ENCODE results near the gene FKBP1A. TPM values are rescaled to one million over a fixed set of nuclear protein-coding genes. Genes with fewer than 3 reads are reported as not detected.

FKBP1A gene
- total RNA-seq, 2 experiments from 2014 or later, result 247 to 273 TPM

GRCh38 chr20:1321654-1321939 is 71.3 kb downstream of the FKBP1A start:
- Mint-ChIP-seq H3K4me3 (no peak overlapping the region), H3K36me3 (peaks cover 3% of the 10 kb centered on the region), H3K27ac (no peak overlapping the region), H3K4me1 (peaks cover 23% of the 10 kb centered on the region), H3K9me3 (ENCODE audit: low read depth) (no peaks in the 10 kb centered on the region), H3K27me3 (no peaks in the 10 kb centered on the region)
- ATAC-seq, result no peak
- DNase-seq, result no peak
- CTCF ChIA-PET, result interaction anchor here (0.7 to 4.7 kb wide), 5 partner anchors 9 to 116 kb away, joined by 3 to 21 read pairs (median 4); no protein-coding TSS in a partner anchor

GRCh38 chr20:1320902-1321653 is 71.8 kb downstream of the FKBP1A start:
- Mint-ChIP-seq H3K4me3 (no peak overlapping the region), H3K9me3 (ENCODE audit: low read depth) (no peaks in the 10 kb centered on the region), H3K36me3 (peaks cover 3% of the 10 kb centered on the region), H3K27ac (no peak overlapping the region), H3K4me1 (peaks cover 23% of the 10 kb centered on the region), H3K27me3 (no peaks in the 10 kb centered on the region)
- ATAC-seq, result no peak
- CTCF ChIA-PET, result interaction anchor here (1.0 to 4.7 kb wide), 2 partner anchors 8 to 117 kb away, joined by 6 to 21 read pairs; no protein-coding TSS in a partner anchor
- no peak for DNase-seq

- ATAC-seq, result no peak
- H3K36me3 Mint-ChIP-seq, result peaks cover 3% of the 10 kb centered on the region
- DNase-seq, result no peak
- H3K4me1 Mint-ChIP-seq, result peaks cover 23% of the 10 kb centered on the region
- no peak overlapping the region for H3K4me3 Mint-ChIP-seq
- H3K27ac Mint-ChIP-seq, result no peak overlapping the region
- CTCF ChIA-PET, result interaction anchor here (1.9 kb wide), 1 partner anchor 117 kb away, joined by 4 read pairs; no protein-coding TSS in a partner anchor
- H3K27me3 Mint-ChIP-seq, result peaks cover 1% of the 10 kb centered on the region
- H3K9me3 Mint-ChIP-seq (ENCODE audit: low read depth), result no peaks in the 10 kb centered on the region
Measured at GRCh38 chr20:1320016-1320415, 72.8 kb downstream of the FKBP1A start.

DNA sequence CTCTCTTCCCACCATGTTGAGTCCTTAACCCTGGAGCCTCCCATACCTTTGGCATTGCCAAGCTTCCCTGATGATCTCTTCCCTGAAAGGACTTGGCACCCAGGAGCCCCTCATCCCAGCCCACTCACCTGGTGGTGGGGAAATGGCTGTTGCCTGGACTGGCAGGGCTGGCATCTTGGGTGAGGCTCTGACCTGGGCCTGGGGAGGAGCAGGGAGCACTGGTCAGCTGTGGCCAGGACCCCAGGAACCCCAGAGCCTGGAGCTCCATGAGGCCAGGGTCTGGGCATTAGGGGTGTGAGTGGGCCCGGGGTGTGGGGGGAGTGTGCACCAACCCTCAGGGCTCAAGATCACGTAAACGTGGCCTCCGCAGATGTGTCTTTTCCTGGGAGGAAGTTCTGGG is 73.4 kb downstream of the FKBP1A start:
- no peaks in the 10 kb centered on the region for H3K9me3 Mint-ChIP-seq (ENCODE audit: low read depth)
- H3K4me3 Mint-ChIP-seq, result no peak overlapping the region
- peaks cover 23% of the 10 kb centered on the region for H3K4me1 Mint-ChIP-seq
- H3K27me3 Mint-ChIP-seq, result peaks cover 4% of the 10 kb centered on the region
- no peak for ATAC-seq
- CTCF ChIA-PET, result interaction anchor here (1.9 kb wide), 1 partner anchor 118 kb away, joined by 4 read pairs; no protein-coding TSS in a partner anchor
- H3K36me3 Mint-ChIP-seq, result peaks cover 3% of the 10 kb centered on the region
- DNase-seq, result no peak
- no peak overlapping the region for H3K27ac Mint-ChIP-seq

GRCh38 chr20:1319051-1319450 is 73.8 kb downstream of the FKBP1A start:
- H3K4me3 Mint-ChIP-seq, result no peak overlapping the region
- peaks cover 23% of the 10 kb centered on the region for H3K4me1 Mint-ChIP-seq

More at GRCh38 chr20:1319051-1319450, 73.8 kb downstream of the FKBP1A start:
- DNase-seq, result no peak
- no peak for ATAC-seq
- Mint-ChIP-seq H3K9me3 (ENCODE audit: low read depth) (no peaks in the 10 kb centered on the region), H3K36me3 (peaks cover 3% of the 10 kb centered on the region), H3K27me3 (peaks cover 4% of the 10 kb centered on the region), H3K27ac (no peak overlapping the region)
- CTCF ChIA-PET, result interaction anchor here (1.9 kb wide), 1 partner anchor 118 kb away, joined by 4 read pairs; no protein-coding TSS in a partner anchor

Other genes starting within 250 kb of the FKBP1A start
- under 1 TPM; 0.45 to 0.55 TPM for gene TMEM74B, start 208.1 kb downstream of the FKBP1A start, total RNA-seq
- gene C20orf202, start 189.6 kb downstream of the FKBP1A start, total RNA-seq, result not detected
- gene RAD21L1, start 167.0 kb downstream of the FKBP1A start, total RNA-seq, result under 1 TPM in 1 of 2 experiments, not detected in 1; 0.67 TPM
- 1 to 10 TPM; 3.6 to 4.2 TPM for gene SNPH, start 126.8 kb downstream of the FKBP1A start, total RNA-seq
- gene SDCBP2, start 63.9 kb downstream of the FKBP1A start, total RNA-seq, result 1 to 10 TPM; 2.1 to 4.3 TPM
- 10 to 100 TPM; 55.6 to 65.0 TPM for gene NSFL1C, start 73.8 kb upstream of the FKBP1A start, total RNA-seq
- gene SIRPB2, start 98.4 kb upstream of the FKBP1A start, total RNA-seq, result not detected
- gene SIRPD, start 164.7 kb upstream of the FKBP1A start, total RNA-seq, result under 1 TPM in 1 of 2 experiments, not detected in 1; 0.19 TPM
- 1 to 10 TPM; 6.0 to 8.3 TPM for gene SIRPB1, start 227.0 kb upstream of the FKBP1A start, total RNA-seq